GM18519 (cell line): ENCODE measurements around the gene ZC3H14.
"Not testable (repeated sequence)": the region's sequence is repeated elsewhere in the genome, so short reads cannot be mapped to it uniquely, and the experiment has no call there.

Source experiments
- ATAC-seq: cut with Tn5 transposase; IDR thresholded peaks from one replicate; pipeline ENCODE4 v1.9.1; 2021; ENCODE audit warnings: mild to moderate bottlenecking, moderate library complexity; ENCODE audit not compliant: unreplicated experiment, low FRiP score

The ZC3H14 gene

GRCh38 chr14:88562831-88563686 is at the start of gene ZC3H14:
ZC3H14 (plus strand) TSS chr14:88563037; CDS start chr14:88563134, 97 bp downstream.
- peak; percentile 84 for ATAC-seq

DNA sequence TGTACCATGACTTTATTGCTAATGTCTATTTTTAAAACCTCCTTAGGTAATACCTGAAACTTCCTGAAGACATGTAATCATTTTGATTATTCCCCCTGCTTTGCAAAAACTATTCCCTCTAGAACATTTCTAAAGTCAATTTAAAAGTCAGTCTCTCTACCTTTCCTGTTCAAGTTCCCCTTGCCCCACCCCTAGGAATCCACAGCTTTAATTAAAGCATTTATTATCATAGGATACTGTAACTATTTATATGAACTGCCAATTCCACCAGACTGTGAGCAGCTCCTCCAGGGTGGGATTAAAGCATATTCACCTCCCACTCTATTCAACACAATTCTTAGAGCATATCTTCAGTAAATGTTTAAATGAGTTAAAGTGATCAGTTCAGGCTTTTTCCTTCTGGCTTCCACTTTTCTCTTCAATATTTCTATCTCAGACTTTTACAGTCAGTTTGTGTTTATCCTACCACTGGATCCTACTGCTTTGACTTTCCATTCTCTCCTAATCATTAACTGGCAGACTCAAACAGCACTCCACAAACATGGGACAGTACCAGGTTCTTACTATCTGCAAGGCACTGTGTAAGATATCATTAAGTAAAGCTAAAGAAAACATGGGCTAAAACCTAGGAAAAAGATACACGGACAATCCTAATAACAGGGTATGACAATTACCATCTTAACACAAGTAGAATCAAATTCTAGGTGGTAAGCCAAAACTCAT is 47.2 kb upstream of the ZC3H14 start:
- ATAC-seq = no peak

GRCh38 chr14:88516861-88517357 is 45.9 kb upstream of the ZC3H14 start:
- ATAC-seq = no peak

DNA sequence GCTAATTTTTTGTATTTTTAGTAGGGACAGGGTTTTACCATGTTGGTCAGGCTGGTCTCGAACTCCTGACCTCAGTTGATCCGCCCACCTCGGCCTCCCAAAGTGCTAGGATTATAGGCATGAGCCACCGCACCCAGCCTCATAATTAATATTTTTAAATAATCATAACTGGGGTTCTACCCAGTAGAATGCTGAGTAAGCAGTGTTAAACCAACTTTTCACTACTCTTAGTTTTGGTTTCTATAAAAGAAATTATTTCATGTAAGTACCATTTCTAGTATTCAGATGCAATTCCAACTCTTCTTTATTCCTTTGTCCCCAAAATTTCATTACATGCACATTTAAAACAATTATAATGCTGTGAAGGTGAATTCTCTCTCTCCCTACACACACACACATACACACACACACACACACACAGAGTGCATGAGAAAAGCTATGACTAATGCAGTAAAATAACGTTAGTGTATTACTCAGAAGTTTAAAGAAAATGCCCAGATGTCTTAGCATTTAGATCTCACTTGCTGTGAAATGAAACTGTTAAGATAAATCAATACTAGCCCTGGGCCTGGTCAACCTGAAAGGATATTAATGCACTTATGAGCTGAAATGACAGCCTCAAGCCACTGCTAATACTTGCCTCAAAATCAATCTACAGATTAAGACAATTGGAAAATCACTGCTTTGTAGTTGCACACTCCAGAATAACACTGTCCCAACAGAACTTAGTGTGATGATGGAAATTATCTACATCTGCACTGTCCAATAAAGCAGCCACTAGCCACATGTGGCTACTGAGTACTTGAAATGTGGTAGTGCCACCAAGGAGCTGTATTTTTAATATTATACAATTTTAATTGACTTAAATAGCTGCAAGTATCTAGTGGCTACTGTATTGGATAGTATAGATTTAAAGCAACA is 44.0 kb upstream of the ZC3H14 start:
- no peak for ATAC-seq

GRCh38 chr14:88519907-88520306 is 42.9 kb upstream of the ZC3H14 start:
- ATAC-seq = no peak

GRCh38 chr14:88521818-88522217 is 41.0 kb upstream of the ZC3H14 start:
- ATAC-seq = no peak

DNA sequence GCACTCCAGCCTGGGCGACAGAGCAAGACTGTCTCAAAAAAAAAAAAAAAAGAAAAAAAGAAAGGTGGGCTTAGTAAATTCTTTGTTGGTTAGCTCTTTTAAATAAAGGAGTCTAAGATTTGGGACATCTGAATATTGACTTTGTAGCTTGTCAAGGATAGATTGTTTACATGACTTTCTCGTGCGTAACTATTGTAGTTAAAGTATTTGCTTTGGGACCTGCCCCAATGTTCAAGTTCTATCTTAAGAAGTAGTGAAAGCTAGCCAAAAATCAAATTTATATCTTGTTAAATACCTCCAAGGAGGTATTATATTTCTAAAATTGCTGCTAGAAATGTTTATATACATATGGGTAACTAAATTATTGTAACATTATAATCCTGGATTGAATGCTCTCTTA is 40.4 kb upstream of the ZC3H14 start:
- no peak for ATAC-seq

- not testable (repeated sequence) for ATAC-seq
Measured at GRCh38 chr14:88529889-88530288, 32.9 kb upstream of the ZC3H14 start.

- no peak for ATAC-seq
Measured at GRCh38 chr14:88533064-88533602, 29.7 kb upstream of the ZC3H14 start.

- no peak for ATAC-seq
Measured at GRCh38 chr14:88535149-88535548, 27.7 kb upstream of the ZC3H14 start.

DNA sequence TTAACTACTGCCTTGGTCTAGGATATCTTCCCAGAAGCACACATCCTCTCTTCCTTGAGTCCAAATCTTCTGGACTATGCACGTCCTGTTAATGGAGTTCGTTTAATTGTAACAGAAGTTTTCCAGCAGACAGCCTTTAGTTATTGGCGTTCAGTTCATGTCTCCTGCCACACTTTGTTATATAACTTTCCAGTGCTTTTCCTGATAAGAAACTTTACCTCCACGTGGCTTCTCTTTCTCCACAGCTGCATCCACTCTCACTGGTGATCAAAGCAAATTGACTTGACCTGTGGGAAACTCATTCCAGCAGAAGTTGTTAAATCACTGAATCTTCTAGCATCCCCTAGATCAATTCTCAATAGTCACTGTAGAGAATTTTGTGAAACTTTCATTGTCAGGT is 27.0 kb upstream of the ZC3H14 start:
- ATAC-seq = no peak

GRCh38 chr14:88541324-88541723 is 21.5 kb upstream of the ZC3H14 start:
- no peak for ATAC-seq

DNA sequence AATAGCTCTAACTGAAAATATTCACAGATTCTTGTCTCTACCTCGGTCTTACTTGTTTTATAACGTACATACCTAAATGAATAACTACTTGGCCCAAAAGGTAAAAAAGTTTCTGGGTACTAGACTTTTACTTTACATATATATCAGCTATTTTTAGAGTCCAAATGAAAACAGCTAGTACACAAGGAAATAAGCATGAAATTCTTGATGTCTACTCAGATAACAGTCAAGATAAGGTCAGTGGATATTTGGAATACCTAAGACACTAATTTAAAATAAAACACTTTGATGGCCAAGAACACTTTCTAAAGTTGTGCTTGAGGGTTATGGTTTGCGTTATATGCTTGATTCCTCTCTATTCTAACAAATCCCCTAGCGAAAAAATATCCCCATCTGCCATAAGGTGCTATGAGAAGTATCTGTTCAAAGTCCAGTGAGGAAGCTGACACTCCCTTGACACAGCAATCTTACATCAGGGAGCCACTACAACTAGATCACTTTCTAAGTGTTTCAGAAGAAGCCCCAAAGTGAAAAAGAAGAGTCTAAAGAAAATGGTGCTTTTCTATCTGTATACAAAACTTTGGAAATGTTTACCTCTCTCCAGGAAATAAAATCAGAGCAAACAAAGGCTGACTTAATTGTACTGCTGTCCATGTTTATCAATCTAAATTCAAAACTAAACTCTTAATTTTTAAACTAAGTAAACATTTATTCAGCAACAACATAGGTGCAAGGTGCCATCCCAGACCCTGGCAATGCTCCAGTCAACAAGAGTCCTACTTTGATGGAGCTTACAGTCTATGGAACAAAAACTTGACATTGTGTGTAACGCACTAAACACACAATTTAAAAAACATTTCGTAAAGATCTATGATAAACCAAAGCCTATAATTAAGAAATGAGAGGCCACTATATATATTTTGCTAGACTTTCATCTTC is 19.7 kb upstream of the ZC3H14 start:
- no peak for ATAC-seq

DNA sequence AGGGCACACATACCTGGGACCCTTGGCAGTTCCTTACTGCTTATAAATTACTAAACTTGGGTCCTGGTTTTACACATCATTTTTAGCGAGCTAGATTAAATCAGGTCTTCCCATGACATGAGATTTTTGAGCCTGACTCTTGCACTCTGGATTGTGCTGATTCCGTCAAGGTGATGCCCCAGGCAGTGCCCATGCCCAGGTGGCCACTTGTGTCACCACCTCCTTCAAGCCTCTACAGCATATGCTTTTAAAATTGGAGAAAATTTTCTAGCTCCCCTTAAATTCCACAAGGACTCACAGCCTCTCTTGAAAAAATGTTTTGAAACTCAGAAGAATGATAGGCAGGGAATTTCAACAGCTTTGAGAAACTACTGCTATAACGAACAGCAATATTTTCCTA is 17.6 kb upstream of the ZC3H14 start:
- no peak for ATAC-seq

- no peak for ATAC-seq
Measured at GRCh38 chr14:88546621-88547385, 16.0 kb upstream of the ZC3H14 start.

DNA sequence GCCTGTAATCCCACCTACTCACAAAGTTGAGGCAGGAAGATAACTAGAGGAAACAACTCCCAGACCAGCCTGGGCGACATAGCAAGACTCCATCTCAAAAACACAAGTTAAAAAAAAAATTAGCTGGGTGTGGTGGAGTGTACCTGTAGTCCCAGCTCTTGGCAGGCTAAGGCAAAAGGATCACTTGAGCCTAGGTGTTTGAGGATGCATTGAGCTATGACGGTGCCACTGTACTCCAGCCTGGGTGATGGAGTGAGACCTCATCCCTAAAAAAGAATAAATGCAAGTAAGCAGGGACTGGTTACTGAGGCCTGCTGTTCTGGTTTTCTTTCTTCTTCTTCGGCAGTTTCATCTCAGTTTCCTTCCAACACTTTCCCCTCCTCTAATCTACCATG is 15.5 kb upstream of the ZC3H14 start:
- no peak for ATAC-seq

GRCh38 chr14:88550078-88550477 is 12.8 kb upstream of the ZC3H14 start:
- no peak for ATAC-seq

GRCh38 chr14:88551094-88551870 is 11.6 kb upstream of the ZC3H14 start:
- ATAC-seq = no peak
